Right lobe of liver (tissue), 4 donors: ENCODE data around the gene ANKRD33B.

ENCODE experiments used
- CTCF ChIP-seq, 4 donors: fragments of 200-600 bp in 3 of 4; fragments of 450-650 bp in 1 of 4; IDR thresholded peaks; one replicate each; pipeline versions ENCODE4 v1.5.1 to v1.8.0; 2016 to 2022; ENCODE audit warnings: antibody characterized with exemption in 4 of 4, mild to moderate bottlenecking in 2 of 4
- POLR2A ChIP-seq: fragments of 450-650 bp; IDR thresholded peaks from one replicate; pipeline ENCODE4 v1.6.1; 2017; ENCODE audit warnings: antibody characterized with exemption, mild to moderate bottlenecking
- donor health status: DM: no; HTN: no; CAD: no.
- donor health status: DM: no; HTN: no; CAD: no.
- donor health status: DM: no; HTN: yes; CAD: no.

DNA sequence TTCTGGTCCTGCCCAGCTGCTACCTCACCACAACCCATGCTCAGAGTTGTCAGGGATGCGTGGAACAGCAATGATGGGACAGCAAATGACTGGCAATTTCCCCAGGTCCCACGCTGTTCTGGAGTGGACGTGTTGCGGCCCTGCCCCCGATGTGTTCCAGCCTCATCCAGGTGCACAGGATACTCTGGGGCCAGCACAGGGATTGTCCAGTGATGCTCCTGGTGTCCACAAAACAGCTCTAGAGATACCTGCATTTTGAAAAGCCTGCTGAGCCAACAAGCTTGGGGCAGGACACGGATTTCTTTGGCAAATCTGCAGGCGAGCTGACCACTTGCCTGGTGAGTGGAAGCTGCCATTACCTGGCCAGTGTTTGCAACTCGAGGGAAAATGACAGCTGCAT lies 88.7 kb downstream of the ANKRD33B start:
- TF ChIP-seq CTCF (IDR thresholded peaks at IDR 0.05) (no peak), POLR2A (no peak)
